SK-N-MC (cell line): Measurements from ENCODE around the gene DNLZ.

ENCODE experiments used
- EZH2 ChIP-seq: fragments of 200-600 bp; sonication (generic); IDR thresholded peaks from one replicate; pipeline ENCODE4 v1.6.1; 2017; ENCODE audit warnings: antibody characterized with exemption
- POLR2AphosphoS5 ChIP-seq: IDR thresholded peaks from 2 replicates; pipeline ENCODE4 v1.6.1; 2012; ENCODE audit warnings: mild to moderate bottlenecking, low read depth, low read length, borderline replicate concordance

GRCh38 chr9:136328011-136328621 is 35.4 kb downstream of the DNLZ start:
- TF ChIP-seq EZH2 (no peak), POLR2AphosphoS5 (no peak)
